GM18526 (cell line): ENCODE data around the gene ZNF423.

ENCODE experiments used
- POLR2A ChIP-seq: IDR thresholded peaks from 3 replicates; pipeline ENCODE4 v1.6.1; 2011; ENCODE audit not compliant: insufficient read length; ENCODE audit errors: extremely low read depth

Gene ZNF423

DNA sequence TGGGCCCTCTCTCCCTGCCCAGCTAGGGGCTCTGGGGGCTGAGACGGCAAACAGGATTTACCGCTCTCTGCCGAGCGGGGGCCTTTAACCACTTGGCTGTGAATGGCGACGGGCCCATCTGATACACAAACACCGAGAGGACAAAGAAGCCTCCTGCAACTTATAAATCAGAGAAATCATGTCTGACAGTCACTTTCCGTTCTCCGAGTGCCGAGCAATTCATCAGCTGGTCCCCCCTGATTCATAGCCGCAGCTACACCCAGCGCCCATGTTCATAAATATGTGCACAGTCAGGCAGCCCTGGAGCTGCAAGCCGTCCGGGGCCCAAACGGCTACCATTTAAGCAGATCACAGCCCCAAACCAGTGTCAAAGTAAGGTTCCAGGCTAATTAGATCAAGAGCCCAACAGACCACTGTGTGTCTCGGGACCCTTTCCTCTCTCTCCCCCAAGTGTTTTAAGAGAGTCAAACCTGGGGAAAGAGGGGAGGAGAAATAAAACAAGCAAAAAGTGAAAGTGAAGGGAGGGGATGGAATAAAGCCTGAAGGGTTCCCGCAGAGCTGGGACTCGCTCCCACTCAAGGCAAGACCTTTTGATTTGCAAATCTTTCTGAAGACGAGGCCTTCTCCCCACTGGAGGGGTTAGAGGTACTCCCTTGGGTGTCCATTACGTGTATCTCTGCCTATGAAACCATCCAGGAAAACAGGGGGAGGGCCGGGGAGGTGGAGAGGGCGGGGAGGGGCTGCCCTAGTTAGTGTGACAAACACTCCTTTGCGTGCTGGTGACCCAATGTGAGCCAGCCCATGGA, 327.6 kb downstream of the ZNF423 start:
- TF ChIP-seq POLR2A: no peak

GRCh38 chr16:49527611-49528010, 328.3 kb downstream of the ZNF423 start:
- TF ChIP-seq POLR2A: no peak

- TF ChIP-seq POLR2A: no peak
These were observed 329.0 kb downstream of the ZNF423 start for GRCh38 chr16:49526860-49527365.

DNA sequence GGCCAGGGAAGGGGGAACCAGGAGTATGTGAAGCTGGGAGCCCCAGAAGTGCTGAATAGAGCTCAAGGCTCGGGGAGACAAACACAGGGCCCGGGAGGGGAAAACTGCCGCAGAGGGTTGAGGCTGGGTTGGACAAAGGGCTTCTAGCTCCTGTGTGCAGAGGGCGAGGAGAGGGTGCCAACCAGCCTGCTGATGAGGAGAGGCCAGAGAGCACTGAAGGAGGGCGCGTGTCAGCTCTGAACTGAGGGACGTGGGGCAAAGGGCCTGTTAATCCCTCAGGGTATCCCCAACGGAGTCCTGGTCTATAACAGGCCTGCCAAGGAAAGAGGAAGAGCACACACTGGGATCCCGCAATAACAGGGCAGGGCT, 331.0 kb downstream of the ZNF423 start:
- no peak for TF ChIP-seq POLR2A

GRCh38 chr16:49524216-49524946, 331.5 kb downstream of the ZNF423 start:
- no peak for TF ChIP-seq POLR2A

- no peak for TF ChIP-seq POLR2A
These were observed 332.3 kb downstream of the ZNF423 start for GRCh38 chr16:49523435-49524159.

DNA sequence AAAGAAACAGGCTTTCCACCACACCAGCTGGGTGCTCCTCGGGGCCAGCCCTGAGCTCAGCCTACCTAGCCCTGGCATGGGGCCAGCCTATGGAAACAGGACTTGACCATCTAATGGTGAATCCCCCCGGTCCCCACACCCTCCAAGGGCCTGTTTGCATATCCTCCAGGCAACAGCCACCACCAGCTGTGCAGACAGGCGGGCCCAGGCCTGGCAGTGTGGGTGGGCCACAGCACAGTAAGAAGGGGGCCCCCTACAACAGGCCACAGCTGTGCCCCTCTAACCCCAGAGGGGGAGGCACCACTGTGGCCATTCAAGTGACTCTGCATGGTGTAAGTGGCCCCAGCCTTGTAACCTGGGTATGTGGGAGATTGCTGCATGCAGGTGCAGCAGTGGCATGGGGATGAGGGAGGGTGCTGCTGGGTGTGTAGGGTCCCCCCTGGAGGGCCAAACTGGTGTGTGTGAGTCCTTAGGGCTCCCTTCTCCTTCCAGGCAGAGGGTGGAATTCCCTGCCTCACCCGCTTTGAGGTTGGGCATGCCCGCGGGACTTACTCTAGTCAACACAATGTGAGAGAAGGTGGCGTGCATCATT, 334.1 kb downstream of the ZNF423 start:
- TF ChIP-seq POLR2A: no peak

DNA sequence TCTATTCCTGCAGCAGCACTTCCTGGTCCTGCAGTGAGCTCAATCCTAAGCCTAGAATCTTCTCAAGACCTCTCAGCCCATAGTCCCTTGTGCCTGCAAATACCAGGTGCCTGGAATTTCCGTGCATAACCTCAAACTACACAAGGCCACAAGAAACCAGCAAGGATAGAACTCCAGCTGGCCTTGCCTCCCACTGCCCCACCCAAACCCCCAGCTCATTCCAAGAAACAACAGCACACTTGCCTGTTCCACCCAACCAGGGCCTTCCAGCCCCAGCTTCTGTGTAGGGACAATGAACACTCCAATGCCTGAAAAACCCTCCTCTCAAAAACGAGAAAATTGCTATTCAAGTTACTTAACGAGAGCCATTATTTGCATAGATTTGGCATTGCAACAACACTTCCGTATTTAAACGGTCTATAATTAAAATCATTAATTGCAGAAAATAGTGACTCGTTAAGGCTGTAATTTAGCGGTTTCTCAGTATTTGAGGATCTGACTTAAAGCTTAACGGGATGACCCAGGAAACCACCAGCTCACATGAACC, 335.3 kb downstream of the ZNF423 start:
- no peak for TF ChIP-seq POLR2A

- no peak for TF ChIP-seq POLR2A
These were observed 336.2 kb downstream of the ZNF423 start for GRCh38 chr16:49519741-49520140.

DNA sequence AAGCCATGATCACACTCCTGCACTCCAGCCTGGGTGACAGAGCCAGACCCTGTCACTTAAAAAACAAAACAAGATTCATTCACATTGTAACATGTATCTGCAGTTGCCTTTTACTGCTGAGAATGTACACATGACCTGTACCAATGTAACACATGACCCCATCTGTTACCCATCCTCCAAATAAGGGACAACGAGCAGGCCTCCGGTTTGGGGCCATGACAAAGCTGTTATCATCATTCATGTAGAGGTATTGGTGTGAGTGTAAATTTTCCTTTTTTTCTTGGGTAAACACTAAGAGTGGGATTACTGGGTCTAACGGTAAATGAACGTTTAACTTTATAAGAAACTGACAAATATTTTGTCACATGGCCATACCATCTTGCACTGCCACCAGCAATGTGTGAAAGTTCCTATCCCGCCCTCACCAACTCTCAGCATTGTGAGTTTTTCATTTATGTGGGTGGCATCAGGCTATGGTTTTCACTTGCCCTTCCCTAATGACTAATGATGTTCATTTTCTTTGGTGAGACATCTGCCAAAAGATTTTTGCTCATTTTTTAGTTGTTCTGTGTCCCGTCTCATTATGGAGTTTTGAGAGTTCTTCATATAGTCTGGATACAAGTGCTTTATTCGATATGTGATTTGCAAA, 336.8 kb downstream of the ZNF423 start:
- TF ChIP-seq POLR2A: no peak

GRCh38 chr16:49516382-49517036, 339.4 kb downstream of the ZNF423 start:
- TF ChIP-seq POLR2A: no peak

DNA sequence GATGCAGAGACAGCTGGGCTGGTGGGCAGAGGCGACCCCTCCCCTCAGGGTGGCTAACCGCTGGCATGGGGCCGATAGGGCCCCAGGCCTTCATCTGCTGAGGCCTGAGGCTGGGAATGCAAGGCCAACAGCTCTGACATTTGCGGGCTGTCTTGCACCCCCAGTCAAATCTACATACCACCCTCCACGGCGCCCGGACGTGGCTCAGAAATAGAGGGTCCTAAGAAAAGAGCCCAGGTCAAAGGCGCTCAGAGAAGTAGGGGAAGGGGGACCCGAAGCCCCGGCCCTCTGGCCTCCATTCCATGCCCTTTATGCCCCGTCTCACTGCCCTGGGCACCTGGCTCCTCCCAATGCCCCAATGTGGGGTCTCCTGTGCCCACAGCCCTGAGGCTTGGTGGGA, 340.1 kb downstream of the ZNF423 start:
- no peak for TF ChIP-seq POLR2A

DNA sequence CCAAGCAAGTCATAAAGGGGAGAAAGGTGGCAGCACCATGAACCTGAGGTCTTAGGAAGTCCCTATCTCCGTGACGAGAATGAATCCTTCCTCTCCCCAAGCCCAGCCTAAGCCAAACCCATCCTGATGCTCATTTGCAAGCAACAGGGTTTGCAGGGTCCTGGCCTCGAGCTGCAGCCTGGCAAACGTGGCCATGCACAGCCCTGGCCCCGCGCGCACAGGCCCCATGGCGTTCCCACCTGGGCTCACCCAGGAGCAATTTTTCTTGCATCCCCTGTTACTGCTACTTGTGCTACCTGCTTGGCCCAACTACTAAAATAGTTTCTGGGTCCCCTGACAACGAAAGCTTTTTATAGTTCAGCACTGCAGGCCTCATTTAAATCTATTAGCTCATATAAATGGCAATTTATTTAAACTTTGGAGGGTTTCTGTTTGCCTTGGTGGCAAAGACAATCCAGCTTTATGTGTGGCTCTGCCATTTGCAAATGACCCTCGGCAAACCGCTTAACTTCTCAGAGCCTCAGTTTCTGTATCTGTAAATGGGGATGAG, 340.8 kb downstream of the ZNF423 start:
- TF ChIP-seq POLR2A: no peak
